Measurements from ENCODE around the gene CD7.

Gene CD7

DNA sequence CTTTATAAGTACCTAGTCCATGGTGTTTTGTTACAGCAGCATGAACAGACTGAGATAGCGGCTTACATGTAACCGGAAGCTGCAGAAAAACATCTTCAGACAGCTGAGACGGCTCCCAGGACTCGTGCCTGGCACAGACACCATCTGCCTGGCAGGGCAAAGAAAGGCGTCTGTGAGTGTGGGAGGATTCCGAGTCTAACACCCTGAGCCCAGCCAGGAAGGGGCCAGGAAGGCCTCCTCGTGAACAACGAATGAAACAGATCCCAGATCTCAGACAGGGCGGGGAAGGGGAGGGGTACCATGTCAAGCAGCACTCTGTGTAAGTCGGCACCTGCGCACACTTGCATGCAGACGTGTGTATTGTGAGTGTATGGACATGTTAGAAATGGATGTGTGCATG is 39.6 kb downstream of the CD7 start:
- DNase-seq: no peak

DNA sequence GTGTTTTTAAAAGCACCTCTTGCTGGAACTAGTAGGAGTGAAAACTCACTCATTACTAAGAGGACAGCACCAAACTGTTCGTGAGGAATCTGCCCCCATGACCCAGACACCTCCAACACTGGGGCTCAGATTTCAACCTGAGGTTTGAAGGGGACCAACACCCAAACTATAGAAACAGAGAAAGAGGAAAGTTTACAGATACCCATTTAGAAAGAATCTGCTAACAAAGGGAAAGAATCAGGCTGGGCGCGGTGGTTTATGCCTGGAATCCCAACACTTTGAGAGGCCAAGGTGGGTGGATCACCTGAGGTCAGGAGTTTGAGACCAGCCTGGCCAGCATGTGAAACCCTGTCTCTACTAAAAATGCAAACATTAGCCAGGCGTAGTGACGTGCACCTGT is 40.5 kb downstream of the CD7 start:
- DNase-seq: no peak

DNA sequence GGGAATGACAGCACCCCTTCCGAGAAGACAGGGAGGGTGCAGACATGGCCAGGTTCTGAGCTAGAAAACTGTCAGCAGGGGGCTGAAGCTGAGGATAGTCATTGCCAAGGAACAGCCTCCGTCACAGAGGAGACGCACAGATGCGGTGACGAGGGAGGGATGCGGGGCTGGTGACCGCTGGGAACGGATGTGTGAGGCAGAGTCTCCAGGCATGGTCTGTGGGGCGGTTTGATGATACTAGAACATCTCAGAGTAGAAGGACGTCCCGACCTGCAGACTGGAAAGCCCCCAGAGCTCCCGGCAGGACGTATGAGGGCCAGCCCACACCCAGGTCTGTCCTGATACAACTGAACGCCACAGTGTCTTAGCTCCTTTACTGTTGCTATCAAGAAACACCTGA is 42.1 kb downstream of the CD7 start:
- DNase-seq: no peak

DNA sequence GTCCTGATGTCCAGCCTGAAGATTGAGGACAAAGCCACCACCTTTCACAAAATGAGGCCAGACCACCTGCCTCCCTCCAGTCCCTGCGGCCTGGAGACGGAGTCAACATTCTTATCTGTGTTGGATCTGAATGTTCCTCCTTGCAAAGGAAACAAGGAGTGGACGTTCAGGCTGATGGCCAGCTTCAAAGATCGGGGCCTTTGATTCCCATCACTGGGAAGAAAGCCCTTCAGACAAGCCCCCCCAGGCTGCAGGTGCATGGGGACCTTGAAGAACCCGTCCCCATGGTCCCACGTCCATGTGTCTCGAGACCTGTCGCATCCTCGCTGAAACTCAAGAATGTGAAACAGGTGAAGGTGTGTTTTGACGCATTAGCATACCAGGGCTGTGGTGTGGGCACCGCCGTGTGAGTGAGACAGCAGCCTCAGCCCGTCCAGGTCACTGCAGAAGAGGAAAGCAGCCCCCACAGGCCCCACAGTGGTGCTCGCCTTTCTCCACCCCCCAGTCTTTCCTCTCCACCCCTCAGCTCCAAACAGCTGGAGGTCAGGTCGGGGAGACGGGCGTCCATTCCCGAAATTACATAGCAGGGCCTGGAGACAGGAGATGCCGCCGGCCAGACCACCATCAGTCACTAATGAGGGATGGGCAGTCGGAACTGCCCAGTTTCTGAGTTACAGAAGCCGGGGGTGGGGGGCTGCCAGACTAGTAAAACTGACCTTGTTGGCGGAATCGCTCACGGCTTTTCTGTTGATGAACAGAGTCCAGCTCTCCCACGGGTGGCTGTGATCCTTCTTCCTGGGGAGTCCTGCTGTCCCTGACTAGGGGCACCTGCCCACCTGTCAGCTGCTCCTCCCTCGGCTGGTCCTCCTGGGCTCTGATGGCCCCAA is 43.0 kb downstream of the CD7 start:
- no peak for DNase-seq

GRCh38 chr17:82273327-82274133 is 43.9 kb downstream of the CD7 start, which contains the start of gene CSNK1D:
TSS of gene CSNK1D (minus strand) at chr17:82273700. CDS start at chr17:82273381, 319 bp downstream.
- peak; percentile 94 for DNase-seq

DNA sequence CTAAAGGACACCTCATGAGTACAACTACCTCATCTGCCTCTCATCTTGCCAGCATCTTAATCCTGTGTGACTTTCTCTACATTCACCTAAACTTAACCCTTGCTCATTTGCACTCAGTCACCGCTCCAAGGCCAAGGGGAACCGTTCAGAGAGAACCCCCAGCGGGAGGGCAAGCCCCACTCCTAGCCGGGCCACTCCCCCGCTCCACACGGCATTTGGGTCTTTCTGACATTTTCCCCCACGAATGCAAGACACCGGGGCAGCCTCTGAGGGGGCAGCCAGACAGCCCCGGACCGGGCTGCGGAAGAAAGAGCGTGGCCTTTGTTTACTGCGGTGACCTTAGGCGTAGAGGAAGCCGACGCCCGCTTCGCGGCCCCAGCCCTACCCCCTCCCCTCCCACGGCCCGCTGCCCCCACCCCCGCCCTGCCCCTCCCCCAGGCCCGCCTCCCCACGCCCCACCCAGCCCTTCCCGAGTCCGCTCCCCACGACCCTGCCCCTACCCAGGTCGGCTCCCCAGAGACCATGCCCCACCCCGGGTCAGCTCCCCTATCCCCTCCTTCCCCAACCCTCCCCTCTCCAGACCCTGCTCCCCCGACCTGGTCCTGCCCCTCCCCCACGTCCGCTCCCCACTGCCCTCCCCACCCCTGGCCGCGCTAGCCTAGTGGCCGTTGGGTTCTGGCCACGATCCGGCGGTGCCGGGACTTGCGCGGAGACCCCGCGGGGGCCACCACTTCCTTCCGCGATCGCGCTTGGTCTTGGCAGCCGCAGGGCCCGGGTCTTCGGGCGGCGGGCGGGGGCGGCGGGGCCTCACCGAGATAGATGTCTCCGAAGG is 44.7 kb downstream of the CD7 start:
- DNase-seq: no peak

- DNase-seq: no peak
Measured at GRCh38 chr17:82271401-82271800, 46.0 kb downstream of the CD7 start.

DNA sequence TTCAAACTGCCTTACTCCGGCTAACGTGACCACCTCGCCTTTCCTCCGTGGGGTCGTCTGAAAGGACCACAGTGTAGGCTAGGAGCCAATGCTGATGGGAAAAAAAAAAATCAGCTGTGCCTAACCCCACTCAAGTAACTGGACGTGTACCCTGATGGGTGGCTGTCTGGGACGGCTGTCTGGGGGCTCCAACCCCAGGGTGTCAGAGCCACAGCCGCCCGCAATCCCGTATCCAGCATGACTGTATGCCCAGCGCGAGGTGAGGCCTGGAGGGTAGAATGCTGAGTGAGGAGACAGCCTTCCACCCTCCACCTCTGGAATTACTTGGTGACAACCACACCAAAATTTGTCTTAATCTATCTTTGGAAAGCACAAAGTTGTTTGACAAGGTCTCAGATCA is 46.8 kb downstream of the CD7 start:
- DNase-seq: no peak

GRCh38 chr17:82269882-82270500 is 47.4 kb downstream of the CD7 start:
- no peak for DNase-seq

GRCh38 chr17:82269138-82269881 is 48.1 kb downstream of the CD7 start:
- no peak for DNase-seq

DNA sequence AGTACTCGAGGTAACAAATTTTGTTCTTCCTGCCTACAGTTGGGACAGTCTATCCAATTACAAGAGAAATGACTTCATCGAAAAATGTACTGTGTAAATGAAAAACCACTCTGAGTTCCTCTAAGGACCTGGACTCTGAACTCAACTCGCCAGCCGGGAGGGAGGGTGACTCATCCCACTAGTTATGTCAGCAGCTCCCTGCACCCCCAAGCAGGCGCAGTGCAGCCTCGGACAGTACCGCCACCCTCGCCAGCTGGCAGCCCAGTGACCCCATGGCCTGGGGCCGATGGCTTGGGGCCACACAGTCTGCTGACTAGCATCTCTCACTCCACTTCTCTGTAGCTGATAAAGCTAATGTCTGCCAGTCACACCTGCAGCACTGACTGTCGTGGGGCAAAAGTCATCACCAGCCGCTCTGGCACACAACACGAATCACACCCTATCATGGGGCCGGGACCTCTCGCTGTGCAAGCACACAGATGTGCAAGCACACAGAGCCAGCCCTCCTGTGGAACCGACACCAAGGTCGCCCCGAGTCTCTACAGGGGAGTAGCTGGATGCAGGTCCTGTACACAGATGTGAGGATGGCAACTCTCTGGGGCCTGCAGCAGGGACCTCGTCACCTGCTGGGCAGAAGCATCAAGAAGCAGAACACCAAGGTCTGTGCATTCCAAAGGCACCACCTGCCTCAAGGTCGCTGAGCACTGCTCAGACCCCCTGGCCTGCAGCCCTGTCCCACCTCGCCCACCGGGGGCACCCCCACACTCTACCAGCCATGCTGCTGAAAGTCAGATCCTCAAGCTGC is 49.6 kb downstream of the CD7 start:
- no peak for DNase-seq

DNA sequence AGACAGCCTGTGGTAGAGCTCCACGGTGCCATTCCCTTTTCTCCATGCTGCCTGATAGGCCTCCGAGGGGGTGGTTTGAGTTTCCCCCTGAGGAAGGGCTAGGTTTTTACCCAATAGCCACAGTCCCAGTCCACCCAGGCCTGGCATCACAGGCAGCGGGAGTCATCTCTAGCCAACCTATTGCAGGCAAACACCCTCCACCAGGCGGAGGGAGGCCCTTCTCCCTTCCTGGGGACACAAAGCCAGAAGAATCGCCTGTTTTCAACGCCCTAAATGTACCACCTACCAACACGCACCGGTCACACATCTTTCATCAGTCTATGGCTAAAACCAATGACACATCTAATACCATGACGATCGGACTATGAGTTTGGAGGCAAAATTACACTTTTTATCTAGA is 51.3 kb downstream of the CD7 start:
- no peak for DNase-seq
